H1 (cell line): ENCODE measurements around the gene PHLDB3. TPM values are rescaled to one million over a fixed set of nuclear protein-coding genes. Genes with fewer than 3 reads are reported as not detected.

Source experiments
- CTCF ChIA-PET: fragments of 300-600 bp; sonication (Branson Sonifier 250); formaldehyde crosslinking; loops from one replicate; lab custom pipeline; 2021; ENCODE audit not compliant: partially characterized antibody; lab: Charles Lee
- POLR2A ChIA-PET: fragments of 300-600 bp; sonication (Branson Sonifier 250); formaldehyde crosslinking; loops from one replicate; lab custom pipeline; 2021; ENCODE audit warnings: inconsistent platforms; ENCODE audit not compliant: partially characterized antibody; lab: Charles Lee
- DNase-seq, 2 experiments: peaks; one replicate each; pipeline versions ENCODE4 v3.0.0 to v3.0.0-alpha.2; 2010 to 2022; ENCODE audit warnings: low spot score in 2 of 2, low read depth in 1 of 2, mixed read lengths in 1 of 2
- FAIRE-seq: peaks from 2 replicates; lab custom pipeline; 2011; peaks lifted over from hg19 to GRCh38; lab: Jason Lieb, UNC
- H2AFZ ChIP-seq: 2 replicates; pipeline ENCODE4 v1.8.1; 2012; ENCODE audit warnings: low read length, inconsistent platforms
- H2AK5ac ChIP-seq: 2 replicates; pipeline ENCODE4 v1.6.1; 2013; ENCODE audit warnings: low read depth, low read length
- H2BK120ac ChIP-seq: replicated peaks from 2 replicates; pipeline ENCODE3; 2013; ENCODE audit warnings: low read depth, low read length, inconsistent platforms
- H2BK12ac ChIP-seq: 2 replicates; pipeline ENCODE4 v1.6.1; 2013; ENCODE audit warnings: low read depth, low read length
- H2BK15ac ChIP-seq: 2 replicates; pipeline ENCODE4 v1.6.1; 2013; ENCODE audit warnings: low read length
- H2BK20ac ChIP-seq: 2 replicates; pipeline ENCODE4 v1.6.1; 2013; ENCODE audit warnings: low read length
- H2BK5ac ChIP-seq: 2 replicates; pipeline ENCODE4 v1.6.1; 2013; ENCODE audit warnings: low read depth, low read length
- H3K14ac ChIP-seq: 2 replicates; pipeline ENCODE4 v1.6.1; 2013; ENCODE audit warnings: inconsistent platforms; ENCODE audit not compliant: insufficient read length
- H3K18ac ChIP-seq: 2 replicates; pipeline ENCODE4 v1.6.1; 2013; ENCODE audit warnings: low read length; ENCODE audit errors: extremely low read depth
- H3K23ac ChIP-seq: 2 replicates; pipeline ENCODE4 v1.6.1; 2013; ENCODE audit warnings: inconsistent platforms; ENCODE audit not compliant: insufficient read length
- H3K23me2 ChIP-seq: 2 replicates; pipeline ENCODE4 v1.6.1; 2013; ENCODE audit warnings: low read depth, low read length
- H3K27ac ChIP-seq: 2 replicates; pipeline ENCODE4 v1.6.1; 2011; ENCODE audit warnings: low read depth, low read length, inconsistent platforms
- H3K27me3 ChIP-seq, 4 experiments: replicated peaks in 1 of 4; 1 replicate in 1 of 4; 2 replicates in 3 of 4; pipeline versions ENCODE4 v1.6.1 to v1.8.1; 2011 to 2013; ENCODE audit warnings: low read length in 3 of 4, mild to moderate bottlenecking in 3 of 4, inconsistent platforms in 2 of 4, mixed read lengths in 2 of 4, moderate library complexity in 1 of 4; ENCODE audit not compliant: control insufficient read depth in 3 of 4, insufficient read depth in 3 of 4; ENCODE audit errors: extremely low read depth in 1 of 4
- H3K36me3 ChIP-seq, 4 experiments: 2 replicates each; pipeline versions ENCODE4 v1.6.1 to v1.8.1; 2011 to 2013; ENCODE audit warnings: mild to moderate bottlenecking in 4 of 4, low read length in 3 of 4, moderate library complexity in 2 of 4, control low read depth in 1 of 4, inconsistent platforms in 1 of 4; ENCODE audit not compliant: insufficient read depth in 4 of 4, control insufficient read depth in 2 of 4
- H3K4ac ChIP-seq: replicated peaks from 2 replicates; pipeline ENCODE3; 2013; ENCODE audit warnings: low read length, low read depth, mixed read lengths, inconsistent platforms; ENCODE audit not compliant: insufficient read length
- H3K4me1 ChIP-seq, 4 experiments: replicated peaks in 1 of 4; 1 replicate in 1 of 4; 2 replicates in 3 of 4; pipeline versions ENCODE4 v1.6.1 to v1.8.1; 2011 to 2013; ENCODE audit warnings: low read length in 3 of 4, inconsistent platforms in 2 of 4, mixed read lengths in 1 of 4; ENCODE audit not compliant: insufficient read depth in 4 of 4, control insufficient read depth in 3 of 4
- H3K4me2 ChIP-seq, 2 experiments: 2 replicates each; pipeline versions ENCODE4 v1.6.1 to v1.8.1; 2011 to 2013; ENCODE audit warnings: low read depth in 2 of 2, low read length in 2 of 2, control low read depth in 1 of 2, inconsistent platforms in 1 of 2, mild to moderate bottlenecking in 1 of 2; ENCODE audit not compliant: insufficient read depth in 1 of 2
- H3K4me3 ChIP-seq, 4 experiments: fragments of 200-600, 300-600 bp in 1 of 4; sonication (generic), shearing (Covaris generic), sonication (Bioruptor Twin) in 1 of 4; 2 replicates each; pipeline versions ENCODE4 v1.5.1 to v1.8.1; 2011 to 2016; ENCODE audit warnings: low read length in 4 of 4, low read depth in 3 of 4, control low read depth in 2 of 4, inconsistent platforms in 2 of 4, mild to moderate bottlenecking in 2 of 4, mixed read lengths in 1 of 4, moderate library complexity in 1 of 4; ENCODE audit not compliant: insufficient read depth in 2 of 4; ENCODE audit errors: extremely low read depth in 1 of 4
- H3K56ac ChIP-seq: replicated peaks from 2 replicates; pipeline ENCODE3; 2013; ENCODE audit warnings: low read depth, mild to moderate bottlenecking, mixed read lengths, low read length, inconsistent platforms; ENCODE audit not compliant: insufficient read length
- H3K79me1 ChIP-seq: 2 replicates; pipeline ENCODE4 v1.6.1; 2013; ENCODE audit warnings: low read depth, low read length, control low read depth
- H3K79me2 ChIP-seq, 2 experiments: 2 replicates each; pipeline versions ENCODE4 v1.6.1 to v1.8.1; 2012 to 2013; ENCODE audit warnings: low read length in 2 of 2, mild to moderate bottlenecking in 2 of 2, inconsistent platforms in 1 of 2; ENCODE audit not compliant: insufficient read depth in 2 of 2, control insufficient read depth in 1 of 2
- H3K9ac ChIP-seq, 4 experiments: replicated peaks in 1 of 4; 1 replicate in 1 of 4; 2 replicates in 3 of 4; pipeline versions ENCODE4 v1.6.1 to v1.8.1; 2011 to 2013; ENCODE audit warnings: low read depth in 3 of 4, low read length in 3 of 4, control low read depth in 2 of 4, mild to moderate bottlenecking in 2 of 4, moderate library complexity in 2 of 4, inconsistent platforms in 1 of 4; ENCODE audit errors: extremely low read depth in 1 of 4
- H3K9me3 ChIP-seq, 2 experiments: 2 replicates each; pipeline versions ENCODE4 v1.6.1 to v1.8.1; 2012 to 2013; ENCODE audit warnings: mild to moderate bottlenecking in 2 of 2, moderate library complexity in 2 of 2, control low read depth in 1 of 2, inconsistent platforms in 1 of 2, low read depth in 1 of 2, low read length in 1 of 2, mixed read lengths in 1 of 2; ENCODE audit not compliant: insufficient read depth in 2 of 2
- H4K20me1 ChIP-seq, 2 experiments: replicated peaks in 1 of 2; 2 replicates each; pipeline versions ENCODE3 to v1.8.1; 2011 to 2013; ENCODE audit warnings: inconsistent platforms in 2 of 2, low read length in 2 of 2, mild to moderate bottlenecking in 1 of 2; ENCODE audit not compliant: insufficient read depth in 2 of 2, control insufficient read depth in 1 of 2
- H4K5ac ChIP-seq: 2 replicates; pipeline ENCODE4 v1.6.1; 2013; ENCODE audit warnings: low read length, low read depth, mixed read lengths, inconsistent platforms; ENCODE audit not compliant: insufficient read length
- H4K8ac ChIP-seq: 2 replicates; pipeline ENCODE4 v1.8.0; 2013; ENCODE audit warnings: mild to moderate bottlenecking, moderate library complexity, low read length, inconsistent platforms; ENCODE audit not compliant: insufficient read depth; ENCODE audit errors: extremely low read depth
- H4K91ac ChIP-seq: replicated peaks from 2 replicates; pipeline ENCODE3; 2013; ENCODE audit warnings: low read length, mixed read lengths, inconsistent platforms; ENCODE audit not compliant: insufficient read length
- ATF2 ChIP-seq: IDR thresholded peaks from 2 replicates; pipeline ENCODE4 v1.6.1; 2012; ENCODE audit warnings: low read length, inconsistent platforms
- CBX5 ChIP-seq: fragments of 300-800, 300-1000 bp; sonication (generic); IDR thresholded peaks from 2 replicates; pipeline ENCODE4 v1.7.1; 2016; ENCODE audit warnings: antibody characterized with exemption, low read length, low read depth
- E2F6 ChIP-seq: IDR thresholded peaks from 2 replicates; pipeline ENCODE4 v1.6.1; 2012; ENCODE audit warnings: inconsistent platforms
- GABPA ChIP-seq: IDR thresholded peaks from 2 replicates; pipeline ENCODE4 v1.6.1; 2011; ENCODE audit warnings: mild to moderate bottlenecking, low read length, moderate library complexity, borderline replicate concordance; ENCODE audit not compliant: insufficient read depth
- KDM1A ChIP-seq: fragments of 200-600, 300-600 bp; sonication (generic); IDR thresholded peaks from 2 replicates; pipeline ENCODE4 v1.7.1; 2016; ENCODE audit warnings: mild to moderate bottlenecking, low read length, borderline replicate concordance
- KDM5A ChIP-seq: fragments of 200-600 bp; IDR thresholded peaks from 2 replicates; pipeline ENCODE4 v1.7.1; 2012; ENCODE audit warnings: mild to moderate bottlenecking, low read length, inconsistent platforms, mixed read lengths
- NANOG ChIP-seq: IDR thresholded peaks from 2 replicates; pipeline ENCODE4 v1.6.1; 2011; ENCODE audit warnings: low read length, low read depth, mild to moderate bottlenecking, inconsistent platforms; ENCODE audit not compliant: insufficient read depth, poor library complexity, severe bottlenecking
- SAP30 ChIP-seq: fragments of 300-600 bp; sonication (generic); IDR thresholded peaks from 2 replicates; pipeline ENCODE4 v1.7.1; 2012; ENCODE audit warnings: low read length, moderate library complexity, mild to moderate bottlenecking, inconsistent platforms; ENCODE audit not compliant: insufficient read depth, insufficient replicate concordance
- TAF1 ChIP-seq: IDR thresholded peaks from 2 replicates; pipeline ENCODE4 v1.6.1; 2011; ENCODE audit warnings: mild to moderate bottlenecking, low read depth, low read length
- TCF12 ChIP-seq: IDR thresholded peaks from 2 replicates; pipeline ENCODE4 v1.6.1; 2011; ENCODE audit warnings: low read depth, mild to moderate bottlenecking, low read length
- WGBS, 2 experiments: shearing (Covaris generic) in 1 of 2; methylation state at CpG; one replicate each; pipeline versions ENCODE4 v1.1.6 to v1.1.7; 2013 to 2015; ENCODE audit warnings: low lambda C conversion rate in 2 of 2, mixed read lengths in 2 of 2, inconsistent platforms in 1 of 2, low coverage in 1 of 2, missing lambda C conversion rate in 1 of 2; ENCODE audit not compliant: insufficient replicate concordance in 2 of 2, insufficient coverage in 1 of 2, insufficient read length in 1 of 2; ENCODE audit errors: extremely low coverage in 1 of 2, missing lambda C conversion rate in 1 of 2; 5-methylcytosine and 5-hydroxymethylcytosine counted together
- polyA plus RNA-seq, 7 experiments: library from polyadenylated mRNA; depleted of rRNA in 3 of 7; stranded (reverse) in 5 of 7; unstranded in 2 of 7; fragments of >200 nt in 5 of 7; fragments of 200-250 nt in 2 of 7; gene quantifications; 1 replicate in 5 of 7; 2 replicates in 1 of 7; 4 replicates in 1 of 7; pipeline versions ENCODE4 v1.2.1 to v1.2.3, GENCODE V29; 2011 to 2013; ENCODE audit warnings: missing spikeins in 2 of 7, mixed read lengths in 2 of 7
- total RNA-seq: library from RNA; stranded (reverse); fragmentation: NEBNext Ultra II Directional; extraction: Animal tissue kit (Norgen Biotek cat#: 25700); gene quantifications from 2 replicates; pipeline ENCODE4 v1.2.1, GENCODE V29; 2021
- TF ChIP-seq, protein P1 (sequence below): IDR thresholded peaks from 2 replicates; pipeline ENCODE4 v1.6.1; 2012; ENCODE audit warnings: inconsistent platforms

Gene PHLDB3
- total and polyA plus RNA-seq, 2 of the 8 experiments (the other 6 are each of a cell fraction or from before 2014, with no cell fraction given): 4.0 to 8.5 TPM

DNA sequence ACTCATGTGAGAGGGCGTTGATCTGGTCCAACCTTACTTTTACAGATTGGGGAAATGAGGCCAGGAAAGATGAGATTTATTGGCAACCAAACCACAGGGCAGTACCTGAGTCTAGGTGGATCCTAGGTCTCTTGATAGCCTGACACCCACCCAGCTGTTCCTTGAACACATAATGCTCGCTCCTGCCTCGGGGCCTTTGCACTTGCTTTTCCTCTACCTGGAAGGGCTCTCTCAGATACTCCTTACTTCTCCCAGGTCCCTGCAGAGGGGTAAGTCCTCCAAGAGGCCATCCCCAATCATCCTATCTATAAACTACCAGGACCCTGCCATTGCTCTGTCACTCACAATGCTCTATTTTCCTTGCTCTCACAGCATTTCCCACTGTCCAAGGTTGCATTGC is 35.8 kb upstream of the PHLDB3 start:
- Histone ChIP-seq H3K23me2 (no peaks in the 10 kb centered on the region), H3K9ac (no peak overlapping the region), H3K79me2 (no peaks in the 10 kb centered on the region), H3K4me1 (peaks cover 0 to 5% (median 0%) of the 10 kb centered on the region in 4 experiments; a peak in 4 of 7 replicates), H3K9me3 (peaks cover 0 to 7% of the 10 kb centered on the region in 2 experiments; a peak in 1 of 4 replicates), H3K36me3 (peaks cover 10 to 61% (median 37%) of the 10 kb centered on the region in 4 experiments; a peak in 7 of 8 replicates), H2BK15ac (no peak overlapping the region), H4K5ac (no peak overlapping the region), H3K4ac (no peak overlapping the region), H4K91ac (no peak overlapping the region), H4K20me1 (no peaks in the 10 kb centered on the region), H2BK5ac (no peak overlapping the region), H2AK5ac (no peak overlapping the region), H3K79me1 (no peaks in the 10 kb centered on the region), H3K18ac (no peak overlapping the region), H3K4me3 (no peak overlapping the region), H4K8ac (no peak overlapping the region), H3K23ac (no peak overlapping the region), H3K27ac (no peak overlapping the region), H2AFZ (no peak overlapping the region), H2BK120ac (no peak overlapping the region), H3K4me2 (no peak overlapping the region), H3K56ac (no peak overlapping the region), H2BK12ac (no peak overlapping the region), H3K14ac (no peak overlapping the region), H2BK20ac (no peak overlapping the region), H3K27me3 (no peaks in the 10 kb centered on the region; a peak in 1 of 7 replicates)
- 84% methylated on average over 3 of the region's 3 CpGs; no CpG with 5 or more reads in 1 of the 2 experiments for WGBS, 2 experiments
- CTCF ChIA-PET: interaction anchor here (8.0 kb wide), 1 partner anchor 15 kb away, joined by 62 read pairs; no protein-coding TSS in a partner anchor
- DNase-seq: no peak
- FAIRE-seq: no peak
- POLR2A ChIA-PET: no interaction called here
- TF ChIP-seq E2F6 (no peak), TCF12 (no peak), KDM1A (no peak), NANOG (no peak), CBX5 (no peak), SAP30 (no peak), ATF2 (no peak), GABPA (no peak), TAF1 (no peak), KDM5A (no peak)
- TF ChIP-seq, protein P1, sequence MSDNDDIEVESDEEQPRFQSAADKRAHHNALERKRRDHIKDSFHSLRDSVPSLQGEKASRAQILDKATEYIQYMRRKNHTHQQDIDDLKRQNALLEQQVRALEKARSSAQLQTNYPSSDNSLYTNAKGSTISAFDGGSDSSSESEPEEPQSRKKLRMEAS: no peak
